Neural crest cell (in vitro differentiated cells): ENCODE measurements around the gene FHOD1. TPM values are rescaled to one million over a fixed set of nuclear protein-coding genes. Genes with fewer than 3 reads are reported as not detected.

ENCODE experiments used
- DNase-seq: peaks from one replicate; pipeline ENCODE4 v3.0.0; 2021; ENCODE audit warnings: low read depth, mixed read lengths, low spot score
- H3K27ac Mint-ChIP-seq: one replicate; pipeline ENCODE4 v1.8.0; 2021; ENCODE audit warnings: mild to moderate bottlenecking, mixed read lengths; ENCODE audit not compliant: unreplicated experiment
- H3K27me3 Mint-ChIP-seq: 2 replicates; pipeline ENCODE4 v1.8.0; 2021; ENCODE audit warnings: low read depth, mild to moderate bottlenecking, mixed read lengths
- H3K36me3 Mint-ChIP-seq: 2 replicates; pipeline ENCODE4 v1.8.0; 2021; ENCODE audit warnings: low read depth, mild to moderate bottlenecking, mixed read lengths
- H3K4me1 Mint-ChIP-seq: 2 replicates; pipeline ENCODE4 v1.8.0; 2021; ENCODE audit warnings: mixed read lengths
- H3K4me3 Mint-ChIP-seq: one replicate; pipeline ENCODE4 v1.8.0; 2021; ENCODE audit warnings: mild to moderate bottlenecking, mixed read lengths
- H3K9me3 Mint-ChIP-seq: 2 replicates; pipeline ENCODE4 v1.8.0; 2021; ENCODE audit warnings: mixed read lengths
- long read RNA-seq: library from polyadenylated mRNA; unstranded; transcript quantifications from one replicate; pipeline ENCODE4 v2.0.0, GENCODE V29; 2020
- total RNA-seq: library from RNA; stranded (reverse); gene quantifications from 2 replicates; pipeline ENCODE4 v1.2.1, GENCODE V29; 2021
- TF ChIP-seq, protein P1 (sequence below): fragments of 200-600 bp; sonication (generic); conservative IDR thresholded peaks from 2 replicates; pipeline ENCODE4 v1.5.0; 2021; ENCODE audit warnings: antibody characterized with exemption, mild to moderate bottlenecking

The FHOD1 gene
- 39.9 and 45.5 TPM in 2 replicates for total RNA-seq
- long read RNA-seq, partial matches to known transcripts = 2 of 3 reads
- long read RNA-seq, other reads (novel, unspliced or antisense) = 1 of 3 reads

DNA sequence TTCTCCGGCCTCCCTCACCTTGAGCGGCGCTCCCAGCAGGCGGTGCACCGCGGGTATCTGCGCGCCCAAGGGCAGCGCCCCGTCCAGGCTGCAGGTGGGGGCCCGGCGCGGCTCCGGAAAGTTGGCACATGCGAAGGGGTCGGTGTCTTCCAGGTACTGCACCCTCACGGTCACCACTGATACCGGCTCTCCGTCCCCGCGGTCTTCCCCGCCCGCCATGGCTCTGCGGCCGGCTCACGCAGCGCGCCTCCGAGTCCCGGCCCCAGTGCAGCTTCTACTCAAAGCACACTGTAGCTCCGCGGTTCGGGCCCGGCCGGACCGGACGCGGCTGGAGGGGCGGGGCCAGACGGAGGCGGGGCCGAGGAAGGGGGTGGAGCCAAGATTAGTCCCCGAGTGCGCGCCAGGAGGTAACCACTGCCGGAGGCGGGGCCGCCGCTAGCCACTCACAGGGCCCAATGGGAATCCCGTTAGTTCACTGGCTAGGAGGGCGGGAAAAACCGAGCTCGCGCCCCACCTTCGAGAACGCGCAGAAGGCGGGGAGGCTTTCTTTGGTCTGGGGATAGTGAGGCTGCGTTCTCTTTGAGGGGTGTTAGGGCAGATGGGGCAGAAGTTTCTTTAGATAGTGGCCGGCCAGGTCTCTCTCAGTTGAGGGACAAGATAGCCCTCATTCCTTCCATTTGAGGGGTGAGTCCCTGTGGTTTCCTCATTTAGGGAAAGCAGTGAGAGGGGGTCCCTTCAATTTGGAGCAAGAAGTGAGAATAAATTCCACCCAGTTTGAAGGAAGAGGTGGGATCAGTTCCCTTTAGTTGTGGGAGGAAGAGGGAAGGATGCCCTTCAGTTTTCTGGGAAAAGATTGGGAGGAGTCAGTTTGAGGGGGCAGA is at the start of gene FHOD1:
Gene FHOD1, minus strand, starts transcription at position 290 of the 881 bp plus-strand sequence. Its CDS starts 71 bp downstream, at position 219.
- H3K27ac Mint-ChIP-seq = no peak within 1 kb of the TSS
- H3K36me3 Mint-ChIP-seq = no peaks in the 10 kb centered on the region
- peak; percentile 97 for DNase-seq
- peaks cover 34% of the 10 kb centered on the region for H3K4me1 Mint-ChIP-seq
- peaks cover 38% of the 10 kb centered on the region for H3K27me3 Mint-ChIP-seq
- H3K4me3 Mint-ChIP-seq = peak within 1 kb of the TSS; percentile 85
- no peaks in the 10 kb centered on the region for H3K9me3 Mint-ChIP-seq
- TF ChIP-seq, protein P1, sequence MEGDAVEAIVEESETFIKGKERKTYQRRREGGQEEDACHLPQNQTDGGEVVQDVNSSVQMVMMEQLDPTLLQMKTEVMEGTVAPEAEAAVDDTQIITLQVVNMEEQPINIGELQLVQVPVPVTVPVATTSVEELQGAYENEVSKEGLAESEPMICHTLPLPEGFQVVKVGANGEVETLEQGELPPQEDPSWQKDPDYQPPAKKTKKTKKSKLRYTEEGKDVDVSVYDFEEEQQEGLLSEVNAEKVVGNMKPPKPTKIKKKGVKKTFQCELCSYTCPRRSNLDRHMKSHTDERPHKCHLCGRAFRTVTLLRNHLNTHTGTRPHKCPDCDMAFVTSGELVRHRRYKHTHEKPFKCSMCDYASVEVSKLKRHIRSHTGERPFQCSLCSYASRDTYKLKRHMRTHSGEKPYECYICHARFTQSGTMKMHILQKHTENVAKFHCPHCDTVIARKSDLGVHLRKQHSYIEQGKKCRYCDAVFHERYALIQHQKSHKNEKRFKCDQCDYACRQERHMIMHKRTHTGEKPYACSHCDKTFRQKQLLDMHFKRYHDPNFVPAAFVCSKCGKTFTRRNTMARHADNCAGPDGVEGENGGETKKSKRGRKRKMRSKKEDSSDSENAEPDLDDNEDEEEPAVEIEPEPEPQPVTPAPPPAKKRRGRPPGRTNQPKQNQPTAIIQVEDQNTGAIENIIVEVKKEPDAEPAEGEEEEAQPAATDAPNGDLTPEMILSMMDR = no peak

DNA sequence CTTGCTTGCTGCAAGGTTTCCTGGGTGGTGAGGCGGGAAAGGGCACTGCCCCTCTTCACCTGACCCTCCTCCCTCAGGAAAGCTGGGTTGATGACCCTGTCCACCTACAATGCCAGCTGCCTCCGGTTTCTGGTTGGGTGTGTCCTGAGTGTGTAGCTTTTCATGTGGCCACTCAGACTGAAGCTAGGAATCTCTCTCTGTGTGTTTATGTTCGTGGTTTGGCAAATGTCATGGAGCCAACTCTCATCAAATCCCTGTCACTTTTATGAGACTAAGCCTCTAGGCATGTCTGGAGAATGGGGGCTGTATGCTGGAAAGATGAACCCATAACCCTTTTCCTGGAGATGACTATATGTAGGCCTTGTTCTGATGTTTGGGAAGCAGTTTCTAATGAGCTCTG is 49.1 kb upstream of the FHOD1 start:
- TF ChIP-seq, protein P1 = no peak
- H3K27me3 Mint-ChIP-seq = peaks cover 13% of the 10 kb centered on the region

DNA sequence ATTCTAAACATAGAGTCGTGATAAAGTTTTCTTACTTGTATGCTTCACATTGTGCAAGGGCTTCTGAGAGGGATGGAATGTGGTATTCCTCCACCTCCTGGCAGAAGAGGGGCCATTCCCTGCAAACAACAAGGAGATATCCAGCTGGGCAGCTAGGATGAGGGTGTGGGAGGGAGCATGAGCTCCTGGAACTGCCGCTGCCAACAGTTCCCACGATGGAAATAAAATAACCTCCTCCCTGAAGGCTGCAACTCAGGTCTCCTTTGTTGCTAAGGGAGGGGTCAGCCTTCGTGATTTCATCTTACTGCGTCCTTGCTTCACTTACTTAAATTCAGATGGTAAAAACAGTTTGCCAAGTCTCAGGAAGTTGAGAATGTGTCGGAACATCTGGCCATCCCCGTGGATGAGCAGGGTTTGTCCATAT is 47.7 kb upstream of the FHOD1 start:
- Mint-ChIP-seq H3K36me3 (no peaks in the 10 kb centered on the region), H3K27ac (no peak overlapping the region), H3K4me3 (no peak overlapping the region), H3K4me1 (no peaks in the 10 kb centered on the region), H3K9me3 (no peaks in the 10 kb centered on the region), H3K27me3 (peaks cover 13% of the 10 kb centered on the region)
- TF ChIP-seq, protein P1 = no peak
- DNase-seq = no peak

More for the DNA sequence above, 49.1 kb upstream of the FHOD1 start:
- Mint-ChIP-seq H3K9me3 (no peaks in the 10 kb centered on the region), H3K27ac (no peak overlapping the region), H3K36me3 (no peaks in the 10 kb centered on the region), H3K4me3 (no peak overlapping the region), H3K4me1 (no peaks in the 10 kb centered on the region)
- no peak for DNase-seq

DNA sequence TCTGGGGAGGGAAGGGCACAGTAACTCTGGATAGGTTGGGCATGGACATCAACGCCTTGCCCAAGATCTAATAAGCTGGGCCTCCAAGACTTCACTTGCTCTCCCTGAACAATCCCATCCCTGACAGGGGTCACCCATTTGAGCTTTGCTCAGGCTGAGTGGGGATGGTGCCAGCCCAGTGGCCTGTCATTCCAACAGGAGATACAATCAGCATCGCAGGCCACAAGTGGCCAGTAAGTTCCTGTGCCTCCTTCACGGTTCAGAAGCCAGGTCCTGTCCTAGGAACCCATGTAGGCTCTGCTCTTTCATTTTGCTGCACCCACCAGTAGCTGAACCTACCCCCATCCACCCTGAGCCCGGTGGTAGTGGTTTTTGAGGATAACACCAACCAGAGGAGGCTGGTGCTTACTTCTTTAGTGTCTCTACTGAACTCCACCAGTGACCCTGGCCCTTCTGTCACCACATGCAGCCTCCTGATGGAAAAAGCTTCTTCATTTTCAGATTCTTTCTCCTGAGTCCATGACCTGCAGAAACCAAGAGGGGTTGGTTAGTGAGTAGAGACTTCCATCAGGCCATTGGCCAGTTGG is 47.0 kb upstream of the FHOD1 start:
- TF ChIP-seq, protein P1 = no peak
- peaks cover 13% of the 10 kb centered on the region for H3K27me3 Mint-ChIP-seq
- no peak overlapping the region for H3K27ac Mint-ChIP-seq
- no peaks in the 10 kb centered on the region for H3K36me3 Mint-ChIP-seq
- H3K9me3 Mint-ChIP-seq = no peaks in the 10 kb centered on the region
- no peaks in the 10 kb centered on the region for H3K4me1 Mint-ChIP-seq
- H3K4me3 Mint-ChIP-seq = no peak overlapping the region
- DNase-seq = no peak

DNA sequence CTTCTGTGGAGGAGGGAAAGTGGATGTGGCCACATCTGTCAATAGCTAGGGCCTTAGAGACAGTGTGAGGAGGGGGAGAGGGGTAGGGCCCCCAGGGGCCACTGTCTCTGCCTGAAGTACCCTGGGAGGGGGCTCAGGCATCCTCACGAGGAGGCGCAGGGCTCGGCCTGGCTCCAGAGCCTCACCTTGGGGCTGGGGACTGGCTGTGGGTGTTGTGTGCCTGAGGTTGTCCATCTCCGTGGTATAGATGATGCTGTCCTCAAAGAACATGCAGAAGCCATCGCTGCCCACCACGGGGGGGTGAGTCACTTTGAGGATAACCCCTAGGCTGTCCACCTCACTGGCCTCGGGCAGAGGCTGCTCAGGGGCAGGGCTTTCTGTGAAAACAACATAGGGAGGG is 44.2 kb upstream of the FHOD1 start:
- no peak overlapping the region for H3K4me3 Mint-ChIP-seq
- no peaks in the 10 kb centered on the region for H3K9me3 Mint-ChIP-seq
- DNase-seq = no peak
- H3K36me3 Mint-ChIP-seq = no peaks in the 10 kb centered on the region
- H3K27me3 Mint-ChIP-seq = peaks cover 11% of the 10 kb centered on the region
- H3K27ac Mint-ChIP-seq = no peak overlapping the region
- no peaks in the 10 kb centered on the region for H3K4me1 Mint-ChIP-seq
- TF ChIP-seq, protein P1 = no peak
